Activated CD8-positive, alpha-beta memory T cell treated with anti-CD3 and anti-CD28 coated beads for 48 hours (primary cell): ENCODE data around the gene EME2.
"Not testable (repeated sequence)": the region's sequence is repeated elsewhere in the genome, so short reads cannot be mapped to it uniquely, and the experiment has no call there.

Source experiments
- DNase-seq, 3 experiments: peaks; one replicate each; pipeline ENCODE4 v3.0.0-alpha.2; 2020; ENCODE audit warnings: low read depth in 2 of 3, low spot score in 2 of 3

Gene EME2

GRCh38 chr16:1772362-1772907 is at the start of gene EME2:
Gene EME2, plus strand, starts transcription at chr16:1772810. Its CDS starts 418 bp downstream, at chr16:1773228.
- peak in 2 of 3 experiments; percentile 27 to 32 for DNase-seq

GRCh38 chr16:1723450-1724147 is 49.0 kb upstream of the EME2 start:
- no peak for DNase-seq

GRCh38 chr16:1724491-1724890 is 48.1 kb upstream of the EME2 start:
- DNase-seq = no peak

GRCh38 chr16:1726661-1727502 is 45.7 kb upstream of the EME2 start:
- no peak for DNase-seq

GRCh38 chr16:1727651-1728624 is 44.7 kb upstream of the EME2 start:
- DNase-seq = no peak

- DNase-seq = no peak
Observed at GRCh38 chr16:1729026-1729425, 43.6 kb upstream of the EME2 start.

- DNase-seq = no peak
Observed at GRCh38 chr16:1729445-1729844, 43.2 kb upstream of the EME2 start.

- DNase-seq = no peak
Observed at GRCh38 chr16:1731073-1731472, 41.5 kb upstream of the EME2 start.

- DNase-seq = no peak
Observed at GRCh38 chr16:1731603-1732002, 41.0 kb upstream of the EME2 start.

GRCh38 chr16:1732071-1732470 is 40.5 kb upstream of the EME2 start:
- DNase-seq = no peak

- not testable (repeated sequence) for DNase-seq
Observed at GRCh38 chr16:1732551-1732987, 40.0 kb upstream of the EME2 start.

- DNase-seq = no peak
Observed at GRCh38 chr16:1734123-1734522, 38.5 kb upstream of the EME2 start.

- DNase-seq = no peak
Observed at GRCh38 chr16:1734816-1735215, 37.8 kb upstream of the EME2 start.

GRCh38 chr16:1740234-1740633 is 32.4 kb upstream of the EME2 start:
- no peak for DNase-seq

GRCh38 chr16:1740781-1741490 is 31.7 kb upstream of the EME2 start:
- DNase-seq = no peak

GRCh38 chr16:1741553-1742165 is 31.0 kb upstream of the EME2 start:
- no peak for DNase-seq

GRCh38 chr16:1743376-1744337 is 29.0 kb upstream of the EME2 start:
- DNase-seq = no peak

GRCh38 chr16:1744338-1744840 is 28.2 kb upstream of the EME2 start:
- DNase-seq = no peak
